ENCODE results near the gene ART3. TPM values are rescaled to one million over a fixed set of nuclear protein-coding genes. Genes with fewer than 3 reads are reported as not detected.

ART3 gene
- polyA plus RNA-seq, 2 of the 4 experiments (the other 2 are of a cell fraction) = not detected

- POLR2A ChIA-PET = no interaction called here
- TF ChIP-seq, protein P1, sequence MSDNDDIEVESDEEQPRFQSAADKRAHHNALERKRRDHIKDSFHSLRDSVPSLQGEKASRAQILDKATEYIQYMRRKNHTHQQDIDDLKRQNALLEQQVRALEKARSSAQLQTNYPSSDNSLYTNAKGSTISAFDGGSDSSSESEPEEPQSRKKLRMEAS (IDR thresholded peaks at IDR 0.05) = no peak
- TF ChIP-seq KDM5A (IDR thresholded peaks at IDR 0.05) = no peak
- no peak for TF ChIP-seq BHLHE40 (IDR thresholded peaks at IDR 0.05; ENCODE audit: low read depth, low read length)
- no peak for TF ChIP-seq NR3C1 (IDR thresholded peaks at IDR 0.05)
- CTCF ChIA-PET = no interaction called here
- FAIRE-seq = no peak
- DNase-seq (ENCODE audit: low read depth in 1 of 2, low spot score in 1 of 2) = no peak
- Histone ChIP-seq H3K4me2 (no peak overlapping the region), H3K27ac (no peak overlapping the region), H3K4me3 (no peak overlapping the region), H3K9me3 (no peaks in the 10 kb centered on the region), H3K4me1 (no peaks in the 10 kb centered on the region)
- no peak for ATAC-seq
Observed at GRCh38 chr4:76060506-76060905, 14.0 kb upstream of the ART3 start.

DNA sequence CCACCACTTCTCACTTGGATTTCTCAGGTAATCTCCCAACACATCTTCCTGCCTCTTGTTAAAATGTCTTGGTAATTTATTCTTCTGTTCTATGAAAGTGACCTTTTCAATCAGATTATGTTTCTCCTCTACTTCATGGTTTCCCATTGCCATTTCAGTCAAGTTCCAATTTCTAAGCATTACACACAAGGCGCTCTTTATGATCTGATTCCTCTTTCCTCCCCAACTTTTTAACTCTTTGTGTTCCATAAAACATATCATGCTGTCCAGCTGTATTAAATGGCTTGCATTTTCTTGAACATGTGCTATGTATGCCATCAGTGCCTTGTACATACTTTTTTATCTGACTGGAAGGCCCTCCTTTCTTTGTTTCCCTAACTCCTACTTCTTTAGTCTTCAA lies 13.1 kb upstream of the ART3 start:
- DNase-seq (ENCODE audit: low read depth in 1 of 2, low spot score in 1 of 2) (no peak), FAIRE-seq (no peak), ATAC-seq (no peak)
- H3K4me2 ChIP-seq = no peak overlapping the region
- CTCF ChIA-PET = no interaction called here
- H3K9me3 ChIP-seq = no peaks in the 10 kb centered on the region
- no peak overlapping the region for H3K27ac ChIP-seq
- H3K4me1 ChIP-seq = no peaks in the 10 kb centered on the region
- TF ChIP-seq NFE2L2 (conservative IDR thresholded peaks at IDR 0.05; ENCODE audit: low read length) = no peak
- TF ChIP-seq E2F6 (IDR thresholded peaks at IDR 0.05; ENCODE audit: borderline replicate concordance, low read depth) = no peak
- TF ChIP-seq FOXS1 (CRISPR knock-in tag; IDR thresholded peaks at IDR 0.05) = no peak
- WGBS (ENCODE audit: missing lambda C conversion rate) = 12% methylated on average over 1 of the region's 1 CpG
- POLR2A ChIA-PET = no interaction called here
- H3K4me3 ChIP-seq = no peak overlapping the region

GRCh38 chr4:76061982-76062381 lies 12.5 kb upstream of the ART3 start:
- DNase-seq (ENCODE audit: low read depth in 1 of 2, low spot score in 1 of 2) (no peak), ATAC-seq (no peak), FAIRE-seq (no peak)
- no peaks in the 10 kb centered on the region for H3K4me1 ChIP-seq
- ChIA-PET CTCF (interaction anchor here (0.7 to 1.6 kb wide), 2 partner anchors 26 to 66 kb away, joined by 4 to 11 read pairs; no protein-coding TSS in a partner anchor), POLR2A (no interaction called here)
- H3K9me3 ChIP-seq = no peaks in the 10 kb centered on the region
- TF ChIP-seq BHLHE40 (IDR thresholded peaks at IDR 0.05; ENCODE audit: low read depth, low read length) (no peak), ZC3H11A (IDR thresholded peaks at IDR 0.05) (no peak), EHF (CRISPR knock-in tag; IDR thresholded peaks at IDR 0.05) (no peak), JUNB (IDR thresholded peaks at IDR 0.05) (no peak)
- H3K4me3 ChIP-seq = no peak overlapping the region
- H3K4me2 ChIP-seq = no peak overlapping the region
- no peak overlapping the region for H3K27ac ChIP-seq
- 94% methylated on average over 1 of the region's 1 CpG for WGBS (ENCODE audit: missing lambda C conversion rate)

DNA sequence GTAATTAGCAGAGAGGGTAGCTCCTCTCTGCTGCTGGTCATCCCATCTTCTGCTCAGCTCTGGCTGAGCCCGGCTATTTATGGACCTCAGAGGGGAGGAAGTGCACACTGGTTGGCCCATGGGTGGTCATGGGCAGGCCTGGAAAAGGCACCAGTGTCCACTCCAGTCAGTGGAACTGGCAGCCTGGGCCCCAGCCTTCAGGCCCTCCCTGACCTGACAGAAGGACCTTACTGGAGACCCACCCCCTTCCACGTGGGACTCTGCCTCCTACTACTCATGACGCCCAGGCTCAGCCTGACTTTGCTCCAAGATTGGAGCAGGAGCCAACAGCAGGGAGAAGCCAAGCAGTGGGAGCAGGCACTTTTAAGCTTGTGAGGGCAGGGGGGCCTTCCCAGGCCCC lies 8.0 kb upstream of the ART3 start:
- WGBS (ENCODE audit: missing lambda C conversion rate) = 80% methylated on average over 1 of the region's 3 CpGs
- DNase-seq (ENCODE audit: low read depth in 1 of 2, low spot score in 1 of 2) (no peak), ATAC-seq (no peak), FAIRE-seq (no peak)
- POLR2A ChIA-PET = no interaction called here
- Histone ChIP-seq H3K9me3 (no peaks in the 10 kb centered on the region), H3K27ac (no peak overlapping the region), H3K4me1 (no peaks in the 10 kb centered on the region), H3K4me2 (no peak overlapping the region), H3K4me3 (no peak overlapping the region)
- CTCF ChIA-PET = interaction anchor here (0.6 to 3.9 kb wide), 9 partner anchors 13 to 170 kb away, joined by 3 to 28 read pairs (median 5); partner anchors contain the start of gene NAAA
- TF ChIP-seq HOXB13 (CRISPR knock-in tag; IDR thresholded peaks at IDR 0.05; ENCODE audit: low read depth) (no peak), RAD21 (conservative IDR thresholded peaks at IDR 0.05 in 1 of 2, IDR thresholded peaks at IDR 0.05 in 1 of 2) (no peak), HOXB5 (CRISPR knock-in tag; IDR thresholded peaks at IDR 0.05) (no peak), GATA3 (IDR thresholded peaks at IDR 0.05; ENCODE audit: borderline replicate concordance) (no peak), RNF2 (IDR thresholded peaks at IDR 0.05; ENCODE audit: borderline replicate concordance, low read depth) (no peak), CHD4 (IDR thresholded peaks at IDR 0.05; ENCODE audit: borderline replicate concordance) (no peak), ZNF302 (CRISPR knock-in tag; IDR thresholded peaks at IDR 0.05) (no peak)
- TF ChIP-seq, protein P2, sequence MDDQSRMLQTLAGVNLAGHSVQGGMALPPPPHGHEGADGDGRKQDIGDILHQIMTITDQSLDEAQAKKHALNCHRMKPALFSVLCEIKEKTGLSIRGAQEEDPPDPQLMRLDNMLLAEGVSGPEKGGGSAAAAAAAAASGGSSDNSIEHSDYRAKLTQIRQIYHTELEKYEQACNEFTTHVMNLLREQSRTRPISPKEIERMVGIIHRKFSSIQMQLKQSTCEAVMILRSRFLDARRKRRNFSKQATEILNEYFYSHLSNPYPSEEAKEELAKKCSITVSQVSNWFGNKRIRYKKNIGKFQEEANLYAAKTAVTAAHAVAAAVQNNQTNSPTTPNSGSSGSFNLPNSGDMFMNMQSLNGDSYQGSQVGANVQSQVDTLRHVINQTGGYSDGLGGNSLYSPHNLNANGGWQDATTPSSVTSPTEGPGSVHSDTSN (IDR thresholded peaks at IDR 0.05) = no peak
